Upper lobe of left lung (tissue), 4 donors: ENCODE results near the gene NPPC.

Experiments used
- CTCF ChIP-seq, 6 experiments: fragments of 450-650 bp in 4 of 6; fragments of 200-600 bp in 2 of 6; sonication (generic) in 2 of 6; IDR thresholded peaks; one replicate each; pipeline ENCODE4 v1.5.1; 2016 to 2019; ENCODE audit warnings: antibody characterized with exemption in 6 of 6
- EP300 ChIP-seq, 4 donors: sonication (generic); formaldehyde crosslinking; IDR thresholded peaks; one replicate each; pipeline ENCODE4 v1.5.1; 2017; ENCODE audit warnings: antibody characterized with exemption in 4 of 4, control low read depth in 2 of 4
- POLR2A ChIP-seq, 4 donors: fragments of 450-650 bp; IDR thresholded peaks; one replicate each; pipeline ENCODE4 v1.5.1; 2016 to 2017; ENCODE audit warnings: antibody characterized with exemption in 4 of 4, mild to moderate bottlenecking in 2 of 4
- POLR2AphosphoS5 ChIP-seq, 2 donors: sonication (generic); formaldehyde crosslinking; IDR thresholded peaks; one replicate each; pipeline ENCODE4 v1.5.1; 2017; ENCODE audit warnings: antibody characterized with exemption in 2 of 2

DNA sequence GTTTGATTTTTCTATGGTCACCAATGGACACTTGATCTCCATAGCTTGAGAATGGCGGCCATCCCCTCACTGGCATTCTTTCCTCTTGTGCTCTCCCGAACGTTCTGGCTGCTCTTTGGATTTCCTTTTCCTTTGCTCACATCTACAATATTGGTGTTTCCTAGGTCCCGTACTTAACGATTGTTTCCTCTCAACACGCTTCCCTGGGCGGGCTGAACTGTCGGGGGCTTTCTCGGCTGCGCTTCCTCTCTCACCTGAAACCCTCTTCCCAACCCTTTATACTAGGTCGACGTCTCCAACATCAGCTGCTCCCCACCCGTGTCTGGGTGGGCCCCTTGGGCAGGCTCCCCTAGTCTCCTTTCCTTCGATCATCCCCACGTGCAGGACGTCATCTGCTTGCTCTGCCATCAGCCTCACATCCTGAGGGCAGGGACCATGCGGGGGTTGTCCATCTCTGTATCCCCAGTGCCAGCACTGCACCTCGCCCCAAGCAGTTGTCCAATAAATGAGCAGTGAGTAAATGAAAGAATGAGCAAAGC lies 34.7 kb upstream of the NPPC start:
- no peak for TF ChIP-seq CTCF (IDR thresholded peaks at IDR 0.05)
- TF ChIP-seq POLR2A (IDR thresholded peaks at IDR 0.05): no peak
- no peak for TF ChIP-seq EP300 (IDR thresholded peaks at IDR 0.05)
- no peak for TF ChIP-seq POLR2AphosphoS5 (IDR thresholded peaks at IDR 0.05)
